H9 (cell line): Measurements from ENCODE around the gene CLRN1. TPM values are rescaled to one million over a fixed set of nuclear protein-coding genes. Genes with fewer than 3 reads are reported as not detected.

Experiments used
- DNase-seq: peaks from one replicate; pipeline ENCODE4 v3.0.0-alpha.2; 2017
- H2AFZ ChIP-seq: one replicate; pipeline ENCODE4 v1.6.1; 2013; ENCODE audit warnings: mild to moderate bottlenecking, low read length, control low read depth, moderate library complexity
- H2AK5ac ChIP-seq: 2 replicates; pipeline ENCODE4 v1.6.1; 2013; ENCODE audit warnings: low read length, control low read depth, mixed read lengths; ENCODE audit not compliant: insufficient read length
- H2BK120ac ChIP-seq: one replicate; pipeline ENCODE4 v1.6.1; 2013; ENCODE audit warnings: low read depth, mild to moderate bottlenecking, low read length, control low read depth, inconsistent platforms; ENCODE audit not compliant: poor library complexity, severe bottlenecking
- H2BK12ac ChIP-seq: 2 replicates; pipeline ENCODE4 v1.6.1; 2013; ENCODE audit warnings: low read length, control low read depth, mixed read lengths, low read depth; ENCODE audit not compliant: insufficient read length
- H2BK15ac ChIP-seq: 2 replicates; pipeline ENCODE4 v1.6.1; 2013; ENCODE audit warnings: low read depth, low read length, control low read depth
- H2BK20ac ChIP-seq: one replicate; pipeline ENCODE4 v1.6.1; 2013; ENCODE audit warnings: low read depth, mild to moderate bottlenecking, low read length, control low read depth, inconsistent platforms; ENCODE audit not compliant: poor library complexity, severe bottlenecking
- H2BK5ac ChIP-seq: 2 replicates; pipeline ENCODE4 v1.6.1; 2013; ENCODE audit warnings: low read length, control low read depth, mixed read lengths; ENCODE audit not compliant: insufficient read length
- H3K14ac ChIP-seq: 2 replicates; pipeline ENCODE4 v1.6.1; 2013; ENCODE audit warnings: low read length, control low read depth; ENCODE audit not compliant: insufficient read depth
- H3K18ac ChIP-seq: 2 replicates; pipeline ENCODE4 v1.6.1; 2013; ENCODE audit warnings: low read depth, mild to moderate bottlenecking, mixed read lengths, low read length, control low read depth; ENCODE audit not compliant: insufficient read length
- H3K23ac ChIP-seq: 2 replicates; pipeline ENCODE4 v1.6.1; 2013; ENCODE audit warnings: low read length, control low read depth, mixed read lengths, low read depth; ENCODE audit not compliant: insufficient read length
- H3K23me2 ChIP-seq: 2 replicates; pipeline ENCODE4 v1.6.1; 2013; ENCODE audit warnings: low read depth, mild to moderate bottlenecking, mixed read lengths, low read length, control low read depth; ENCODE audit not compliant: insufficient read length, poor library complexity, severe bottlenecking
- H3K27ac ChIP-seq: 2 replicates; pipeline ENCODE4 v1.5.1; 2013; ENCODE audit warnings: low read length, control low read depth, mixed read lengths, low read depth; ENCODE audit not compliant: insufficient read length
- H3K27me3 ChIP-seq: 2 replicates; pipeline ENCODE4 v1.6.1; 2013; ENCODE audit warnings: low read length, control low read depth, inconsistent platforms; ENCODE audit not compliant: insufficient read depth
- H3K4ac ChIP-seq: 2 replicates; pipeline ENCODE4 v1.6.1; 2013; ENCODE audit warnings: low read depth, mild to moderate bottlenecking, control low read depth, inconsistent platforms, low read length, moderate library complexity
- H3K4me1 ChIP-seq: 2 replicates; pipeline ENCODE4 v1.6.1; 2013; ENCODE audit warnings: low read length, control low read depth, inconsistent platforms; ENCODE audit not compliant: insufficient read depth
- H3K4me2 ChIP-seq: 2 replicates; pipeline ENCODE4 v1.6.1; 2013; ENCODE audit warnings: low read length, control low read depth, mixed read lengths; ENCODE audit not compliant: insufficient read length, insufficient read depth
- H3K56ac ChIP-seq: 2 replicates; pipeline ENCODE4 v1.6.1; 2013; ENCODE audit warnings: low read depth, mild to moderate bottlenecking, mixed read lengths, low read length, control low read depth; ENCODE audit not compliant: insufficient read length
- H3K79me1 ChIP-seq: 2 replicates; pipeline ENCODE4 v1.6.1; 2013; ENCODE audit warnings: low read depth, mild to moderate bottlenecking, moderate library complexity, low read length, control low read depth, inconsistent platforms; ENCODE audit not compliant: insufficient read depth, poor library complexity, severe bottlenecking
- H3K79me2 ChIP-seq: 2 replicates; pipeline ENCODE4 v1.6.1; 2013; ENCODE audit warnings: low read length, control low read depth, inconsistent platforms; ENCODE audit not compliant: insufficient read depth
- H3K9ac ChIP-seq: 2 replicates; pipeline ENCODE4 v1.6.1; 2013; ENCODE audit warnings: low read length, control low read depth, mixed read lengths; ENCODE audit not compliant: insufficient read length; ENCODE audit errors: extremely low read depth
- H3K9me3 ChIP-seq: one replicate; pipeline ENCODE4 v1.6.1; 2013; ENCODE audit warnings: low read depth, low read length, inconsistent platforms; ENCODE audit not compliant: control insufficient read depth
- H3T11ph ChIP-seq: one replicate; pipeline ENCODE4 v1.6.1; 2013; ENCODE audit warnings: mild to moderate bottlenecking, low read length, control low read depth, inconsistent platforms
- H4K20me1 ChIP-seq: one replicate; pipeline ENCODE4 v1.6.1; 2013; ENCODE audit not compliant: control insufficient read depth, insufficient read length, insufficient read depth
- H4K5ac ChIP-seq: 2 replicates; pipeline ENCODE4 v1.6.1; 2013; ENCODE audit warnings: low read depth, mild to moderate bottlenecking, mixed read lengths, low read length, control low read depth; ENCODE audit not compliant: insufficient read length
- H4K8ac ChIP-seq: replicated peaks from 2 replicates; pipeline ENCODE4 v1.6.1; 2013; ENCODE audit warnings: low read length, control low read depth, mixed read lengths, low read depth; ENCODE audit not compliant: insufficient read length
- H4K91ac ChIP-seq: 2 replicates; pipeline ENCODE4 v1.6.1; 2013; ENCODE audit warnings: low read depth, mild to moderate bottlenecking, moderate library complexity, mixed read lengths, low read length, control low read depth; ENCODE audit not compliant: insufficient read length
- H3K27ac Mint-ChIP-seq, 3 experiments: 2 replicates in 2 of 3; 3 replicates in 1 of 3; pipeline ENCODE4 v1.8.0; 2020 to 2021; ENCODE audit warnings: mixed read lengths in 3 of 3, mild to moderate bottlenecking in 1 of 3, moderate library complexity in 1 of 3
- H3K27me3 Mint-ChIP-seq: 2 replicates; pipeline ENCODE4 v1.8.0; 2021; ENCODE audit warnings: low read depth, mild to moderate bottlenecking, moderate library complexity, mixed read lengths
- H3K36me3 Mint-ChIP-seq, 3 experiments: 2 replicates in 2 of 3; 3 replicates in 1 of 3; pipeline ENCODE4 v1.8.0; 2020 to 2021; ENCODE audit warnings: low read depth in 3 of 3, mixed read lengths in 3 of 3; ENCODE audit not compliant: insufficient read depth in 1 of 3
- H3K4me1 Mint-ChIP-seq, 2 experiments: 2 replicates each; pipeline ENCODE4 v1.8.0; 2020; ENCODE audit warnings: mixed read lengths in 2 of 2
- H3K4me3 Mint-ChIP-seq, 2 experiments: 2 replicates in 1 of 2; 3 replicates in 1 of 2; pipeline ENCODE4 v1.8.0; 2020 to 2021; ENCODE audit warnings: mild to moderate bottlenecking in 2 of 2, mixed read lengths in 2 of 2, moderate library complexity in 1 of 2
- H3K9me3 Mint-ChIP-seq, 2 experiments: 2 replicates in 1 of 2; 3 replicates in 1 of 2; pipeline ENCODE4 v1.8.0; 2020; ENCODE audit warnings: mild to moderate bottlenecking in 2 of 2, mixed read lengths in 2 of 2, moderate library complexity in 1 of 2
- CTCF ChIP-seq: fragments of 200-600 bp; sonication (generic); conservative IDR thresholded peaks from 3 replicates; pipeline ENCODE4 v1.8.0; 2021; ENCODE audit warnings: antibody characterized with exemption, mild to moderate bottlenecking
- WGBS: extraction: QIAGEN DNeasy Blood & Tissue Kit; methylation state at CpG from one replicate; pipeline ENCODE4 v1.1.7; 2013; ENCODE audit warnings: missing lambda C conversion rate, low lambda C conversion rate, mixed read lengths; ENCODE audit not compliant: insufficient read length; ENCODE audit errors: extremely low coverage; 5-methylcytosine and 5-hydroxymethylcytosine counted together
- total RNA-seq: library from RNA; stranded (reverse); gene quantifications from 2 replicates; pipeline ENCODE4 v1.2.1, GENCODE V29; 2021

The CLRN1 gene
- total RNA-seq, 1 experiment from 2014 or later: not detected

- Histone ChIP-seq H4K20me1 (no peaks in the 10 kb centered on the region), H3K79me2 (no peaks in the 10 kb centered on the region), H2BK120ac (no peak overlapping the region), H2BK5ac (no peak overlapping the region), H3K9ac (no peak overlapping the region), H2AK5ac (no peak overlapping the region), H3K18ac (no peak overlapping the region), H3K9me3 (no peaks in the 10 kb centered on the region), H3K56ac (no peak overlapping the region), H3K4me1 (peaks cover 3% of the 10 kb centered on the region; the same call in 1 of the 2 replicates), H4K8ac (no peak overlapping the region), H3K27me3 (no peaks in the 10 kb centered on the region), H3K14ac (no peak overlapping the region), H3K4me2 (no peak overlapping the region), H3K27ac (no peak overlapping the region), H2BK20ac (no peak overlapping the region), H2AFZ (no peak overlapping the region), H2BK12ac (no peak overlapping the region), H3K79me1 (no peaks in the 10 kb centered on the region), H3T11ph (no peak overlapping the region), H4K5ac (no peak overlapping the region), H4K91ac (no peak overlapping the region), H3K23ac (no peak overlapping the region), H3K23me2 (no peaks in the 10 kb centered on the region), H2BK15ac (no peak overlapping the region), H3K4ac (no peak overlapping the region)
- Mint-ChIP-seq H3K36me3 (no peaks in the 10 kb centered on the region; a peak in 1 of 7 replicates), H3K4me1 (peaks cover 5 to 6% of the 10 kb centered on the region in 2 experiments), H3K27ac (no peak overlapping the region), H3K9me3 (no peaks in the 10 kb centered on the region), H3K4me3 (no peak overlapping the region), H3K27me3 (peaks cover 2% of the 10 kb centered on the region; the same call in 1 of the 2 replicates)
- DNase-seq: no peak
- WGBS: no CpG with 5 or more reads among the region's 2 CpGs
- TF ChIP-seq CTCF: no peak
Observed at GRCh38 chr3:150899141-150899540, 73.4 kb downstream of the CLRN1 start.
